Psoas muscle (tissue), 8 donors: ENCODE results near the gene CHCHD6. TPM values are rescaled to one million over a fixed set of nuclear protein-coding genes. Genes with fewer than 3 reads are reported as not detected.

Source experiments
- ATAC-seq, 4 donors: fragments of 200-7000 bp; cut with Tn5 transposase; one replicate each; pipeline ENCODE4 v1.9.1; 2020; ENCODE audit warnings: moderate library complexity in 3 of 4, mild to moderate bottlenecking in 2 of 4
- DNase-seq, 2 donors: peaks; one replicate each; pipeline ENCODE4 v3.0.0-alpha.2; 2020
- H3K27ac ChIP-seq: fragments of 200-600 bp; one replicate; pipeline ENCODE4 v1.8.0; 2022
- H3K27me3 ChIP-seq, 3 donors: fragments of 200-600 bp in 1 of 3; one replicate each; pipeline versions ENCODE4 v1.6.1 to v1.8.0; 2013 to 2022; ENCODE audit warnings: low read length in 2 of 3, mild to moderate bottlenecking in 2 of 3, moderate library complexity in 1 of 3; ENCODE audit not compliant: insufficient read depth in 3 of 3
- H3K36me3 ChIP-seq, 2 donors: fragments of 200-600 bp in 1 of 2; one replicate each; pipeline versions ENCODE4 v1.6.1 to v1.8.0; 2013 to 2022; ENCODE audit warnings: low read depth in 1 of 2, mild to moderate bottlenecking in 1 of 2, moderate library complexity in 1 of 2; ENCODE audit not compliant: insufficient read depth in 1 of 2
- H3K4me1 ChIP-seq: fragments of 200-600 bp; one replicate; pipeline ENCODE4 v1.8.0; 2022
- H3K4me3 ChIP-seq: fragments of 200-600 bp; one replicate; pipeline ENCODE4 v1.8.0; 2022; ENCODE audit warnings: mild to moderate bottlenecking
- H3K9me3 ChIP-seq: fragments of 200-600 bp; one replicate; pipeline ENCODE4 v1.8.0; 2022
- CTCF ChIP-seq: fragments of 200-600 bp; IDR thresholded peaks from one replicate; pipeline ENCODE4 v1.8.0; 2022; ENCODE audit warnings: antibody characterized with exemption
- whole genome bisulfite sequencing, 3 donors: extraction: QIAGEN DNeasy Blood & Tissue Kit; methylation state at CpG; one replicate each; pipeline versions ENCODE4 v1.1.6 to v1.1.7; 2013; 5-methylcytosine and 5-hydroxymethylcytosine counted together
- intact Hi-C, 2 donors: fragments of 100-400 bp; cut with DNase I; formaldehyde crosslinking; loops; one replicate each; pipeline versions ENCODE4 v1.11.0 to v1.14.2; 2022
- polyA plus RNA-seq, 3 donors: library from polyadenylated mRNA; stranded (reverse); fragments of 200-250 nt; gene quantifications; one replicate each; pipeline ENCODE4 v1.2.3, GENCODE V29; 2013
- total RNA-seq, 4 donors: library from RNA; stranded (reverse); fragmentation: NEBNext Ultra II Directional in 2 of 4; extraction: Animal tissue kit (Norgen Biotek cat#: 25700) in 2 of 4; gene quantifications; one replicate each; pipeline versions ENCODE4 v1.2.1 to v1.2.4, GENCODE V29; 2021 to 2023
- donor health status: healthy with polysubstance abuse.
- donor health status: DM: no; HTN: no; CAD: no; lungs with moderate emphysema.
- donor health status: Bipolar disorder and iron deficiency.
- donor health status: healthy.
- donor health status: DM: yes; HTN: yes; CAD: no.
- donor health status: DM: no; HTN: no; CAD: no.
- donor health status: DM: no; HTN: no; CAD: no.
- donor health status: DM: yes; HTN: yes; CAD: no.

The CHCHD6 gene
- total and polyA plus RNA-seq, 7 donors = 2.4 to 13.8 (median 3.5) TPM

GRCh38 chr3:126731044-126731443, 27.0 kb downstream of the CHCHD6 start:
- 68 to 80% (median 78%) methylated on average over 3 of the region's 3 CpGs for WGBS, 3 donors
- no peak for ATAC-seq
- TF ChIP-seq CTCF = no peak

GRCh38 chr3:126732281-126733060, 28.4 kb downstream of the CHCHD6 start:
- Histone ChIP-seq H3K27ac (no peak overlapping the region), H3K36me3 (peaks cover 0 to 33% of the 10 kb centered on the region in 2 donors)
- 74 to 85% (median 83%) methylated on average over 6 of the region's 6 CpGs for WGBS, 3 donors

More at GRCh38 chr3:126731044-126731443, 27.0 kb downstream of the CHCHD6 start:
- Histone ChIP-seq H3K27ac (no peak overlapping the region), H3K9me3 (no peaks in the 10 kb centered on the region), H3K27me3 (no peaks in the 10 kb centered on the region), H3K4me1 (no peaks in the 10 kb centered on the region), H3K36me3 (peaks cover 0 to 37% of the 10 kb centered on the region in 2 donors), H3K4me3 (no peak overlapping the region)
- no peak for DNase-seq
- intact Hi-C loops = no loop called here

GRCh38 chr3:126733061-126733430, 29.0 kb downstream of the CHCHD6 start:
- ATAC-seq (no peak), DNase-seq (no peak)
- Histone ChIP-seq H3K4me3 (no peak overlapping the region), H3K9me3 (no peaks in the 10 kb centered on the region), H3K27ac (no peak overlapping the region), H3K4me1 (no peaks in the 10 kb centered on the region), H3K27me3 (no peaks in the 10 kb centered on the region), H3K36me3 (peaks cover 0 to 27% of the 10 kb centered on the region in 2 donors)
- no peak for TF ChIP-seq CTCF
- 90 to 95% (median 92%) methylated on average over 5 of the region's 5 CpGs for WGBS, 3 donors
- intact Hi-C loops = no loop called here

More at GRCh38 chr3:126732281-126733060, 28.4 kb downstream of the CHCHD6 start:
- H3K4me3 ChIP-seq = no peak overlapping the region
- intact Hi-C loops = no loop called here
- H3K9me3 ChIP-seq = no peaks in the 10 kb centered on the region
- ATAC-seq (no peak), DNase-seq (no peak)
- no peaks in the 10 kb centered on the region for H3K27me3 ChIP-seq
- no peak for TF ChIP-seq CTCF
- H3K4me1 ChIP-seq = no peaks in the 10 kb centered on the region

GRCh38 chr3:126734106-126734723, 30.2 kb downstream of the CHCHD6 start:
- peaks cover 0 to 21% of the 10 kb centered on the region in 2 donors for H3K36me3 ChIP-seq
- H3K4me1 ChIP-seq = no peaks in the 10 kb centered on the region
- DNase-seq (no peak), ATAC-seq (no peak)
- peaks cover 3% of the 10 kb centered on the region for H3K9me3 ChIP-seq
- intact Hi-C loops = no loop called here
- no peak for TF ChIP-seq CTCF
- no peaks in the 10 kb centered on the region for H3K27me3 ChIP-seq
- no peak overlapping the region for H3K27ac ChIP-seq
- WGBS, 3 donors = 78 to 83% (median 82%) methylated on average over 5 of the region's 5 CpGs
- H3K4me3 ChIP-seq = no peak overlapping the region
